Activated naive CD8-positive, alpha-beta T cell treated with anti-CD3 and anti-CD28 coated beads, Interleukin-2, amount 50 U/mL, for 16 hours (primary cell): ENCODE results near the gene NPFF.

Experiments
- DNase-seq: peaks from one replicate; pipeline ENCODE4 v3.0.0-alpha.2; 2020; ENCODE audit warnings: low read depth, low spot score

NPFF gene

DNA sequence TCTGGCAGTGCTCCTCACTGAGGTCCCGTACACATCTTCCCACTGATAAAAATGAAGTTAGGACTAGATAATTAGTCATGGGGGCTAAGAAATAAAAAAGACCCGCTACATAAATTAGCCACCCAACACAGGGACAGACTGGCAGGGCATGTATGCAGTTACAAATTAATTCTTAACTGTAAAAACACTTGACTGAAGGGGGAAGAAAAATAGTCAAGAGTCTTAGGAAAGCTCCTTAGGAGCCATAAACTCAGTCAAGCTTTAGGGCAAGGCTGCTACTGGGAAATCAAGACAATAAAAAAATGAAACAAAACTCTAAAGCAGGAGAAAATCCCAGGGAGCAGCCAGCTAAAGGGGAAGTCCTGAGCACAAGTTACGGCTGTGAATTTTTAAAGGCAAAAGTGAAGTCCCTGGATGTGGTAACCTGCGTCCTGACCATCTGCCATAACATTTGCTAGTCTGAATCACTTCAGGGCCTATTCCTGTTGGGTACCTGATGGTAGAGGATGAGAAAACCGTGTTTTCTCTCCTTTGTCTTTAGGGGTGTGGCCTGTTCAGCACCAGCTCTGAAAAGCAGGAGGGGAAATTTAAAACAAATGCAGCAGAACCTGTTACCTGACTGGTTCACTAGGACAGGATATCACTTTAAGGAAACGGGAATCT is 7.5 kb upstream of the NPFF start:
- no peak for DNase-seq

DNA sequence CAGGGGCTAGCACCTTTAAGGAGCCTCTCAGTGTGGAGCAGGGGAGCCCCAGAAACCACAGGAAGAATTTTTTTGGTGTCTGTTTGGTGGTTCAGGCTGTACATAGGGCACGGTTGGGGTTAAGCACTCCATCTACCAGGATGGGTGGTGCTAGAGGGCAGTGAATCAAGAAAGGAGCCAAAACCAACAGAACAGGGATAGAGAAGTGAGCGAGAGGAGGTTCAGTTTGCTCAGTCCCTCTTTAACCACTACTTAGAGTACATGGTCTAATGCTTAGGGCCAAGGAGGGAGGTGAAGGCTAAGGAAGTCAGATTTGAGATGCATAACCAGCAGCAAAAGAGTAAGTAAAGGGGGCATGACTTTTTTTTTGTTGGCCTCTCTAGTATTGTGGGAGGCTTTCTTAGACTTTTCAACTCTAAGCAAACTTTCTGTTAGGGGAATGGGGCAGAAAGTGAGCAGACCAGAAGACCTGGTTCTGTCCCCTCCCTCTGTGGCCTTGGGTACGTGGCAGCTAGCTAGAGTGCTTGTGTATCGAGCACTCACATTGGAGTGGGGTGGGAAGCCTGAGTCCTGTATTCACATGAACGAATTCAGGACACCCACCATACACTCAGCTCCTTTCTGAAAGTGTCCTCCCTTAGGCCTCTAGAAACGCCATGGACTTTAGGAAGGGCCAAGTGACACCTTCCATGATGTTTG is 6.6 kb upstream of the NPFF start:
- no peak for DNase-seq

DNA sequence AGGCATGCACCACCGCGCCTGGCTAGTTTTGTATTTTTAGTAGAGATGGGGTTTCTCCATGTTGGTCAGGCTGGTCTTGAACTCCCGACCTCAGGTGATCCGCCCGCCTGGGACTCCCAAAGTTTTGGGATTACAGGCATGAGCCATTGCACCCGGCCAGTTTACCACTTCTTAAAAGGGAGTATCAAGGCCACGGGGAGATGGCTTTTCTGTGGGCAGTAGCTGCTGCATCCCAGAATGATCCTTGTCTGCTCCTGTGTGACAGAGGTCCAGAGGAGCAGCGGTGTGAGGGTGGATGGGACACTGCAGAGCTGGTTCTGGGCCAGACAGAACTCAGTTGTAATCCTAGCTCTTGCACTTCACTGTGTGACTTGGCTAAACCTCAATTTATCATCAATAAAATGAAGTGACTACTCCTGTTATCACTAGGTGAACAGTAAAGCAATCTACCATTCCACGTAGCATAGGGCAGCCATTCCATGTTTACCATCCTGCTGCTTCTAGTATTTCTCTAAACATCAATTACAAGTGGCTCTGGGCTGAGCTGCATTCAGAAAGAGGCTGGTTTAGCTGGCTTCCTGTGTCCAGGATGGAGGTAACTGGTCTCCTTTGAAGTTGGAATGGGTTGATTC is 3.0 kb upstream of the NPFF start:
- DNase-seq, result no peak

DNA sequence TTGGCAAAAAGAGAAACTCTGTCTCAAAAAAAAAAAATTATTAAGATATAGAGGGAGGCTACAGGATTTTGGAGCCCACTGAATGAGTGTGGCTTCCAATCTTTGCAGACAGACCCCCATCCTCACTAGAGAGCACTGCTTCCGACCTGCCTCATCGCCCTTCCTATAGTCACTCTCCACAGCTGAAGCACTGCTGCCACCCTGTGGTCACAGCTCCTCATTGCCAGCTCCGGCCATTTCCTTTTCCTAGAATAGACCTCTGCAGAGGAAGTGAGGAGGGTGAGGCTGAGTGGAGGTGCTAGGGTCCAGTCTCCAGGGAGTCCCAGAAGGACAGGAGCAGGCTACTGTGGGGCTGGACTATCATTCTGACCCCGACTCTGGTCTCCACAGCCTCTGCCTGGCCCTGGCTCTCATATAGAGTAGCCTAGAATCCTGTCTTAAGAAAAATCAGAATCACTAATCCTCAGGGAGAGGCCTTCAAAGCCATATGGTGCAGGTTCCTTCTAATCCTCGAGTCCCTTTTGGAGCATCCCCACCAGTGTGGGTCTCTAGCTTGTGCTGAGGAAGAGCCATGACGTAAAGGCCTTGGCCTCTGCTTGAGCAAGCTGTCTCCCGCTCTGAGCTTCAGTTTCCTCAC is 1.4 kb upstream of the NPFF start:
- peak; percentile 60 for DNase-seq

DNA sequence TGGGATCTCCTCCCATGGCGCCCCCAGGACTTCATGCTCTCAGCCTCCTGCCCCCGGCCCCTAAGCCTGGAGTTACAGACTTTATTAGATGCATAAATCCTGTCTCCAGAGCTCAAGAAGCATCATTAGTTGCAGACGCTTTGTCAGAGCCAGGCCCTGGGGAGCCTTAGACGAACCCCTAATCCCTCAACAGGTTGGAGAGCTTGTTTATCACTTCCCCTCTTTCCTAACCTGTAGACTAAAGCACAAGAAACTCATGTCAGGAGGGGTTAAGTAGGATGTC is 260 bp upstream of the NPFF start:
- no peak for DNase-seq

DNA sequence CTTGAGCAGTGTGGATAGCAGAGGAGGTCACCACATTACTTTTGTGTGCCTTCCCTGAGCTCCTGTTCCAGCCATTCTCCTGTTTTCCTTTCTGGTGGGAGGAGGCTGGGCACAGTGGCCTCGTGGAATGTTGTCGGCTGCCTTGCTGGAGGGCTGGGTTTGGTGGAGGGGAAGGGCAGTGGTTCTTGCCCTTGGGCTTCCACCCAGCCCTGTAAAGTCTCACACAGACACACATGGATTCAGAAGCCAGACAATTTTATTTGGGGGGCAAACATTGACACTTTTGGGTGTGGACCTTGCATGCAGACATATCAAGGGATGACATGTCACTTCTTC is 866 bp downstream of the NPFF start:
- no peak for DNase-seq

DNA sequence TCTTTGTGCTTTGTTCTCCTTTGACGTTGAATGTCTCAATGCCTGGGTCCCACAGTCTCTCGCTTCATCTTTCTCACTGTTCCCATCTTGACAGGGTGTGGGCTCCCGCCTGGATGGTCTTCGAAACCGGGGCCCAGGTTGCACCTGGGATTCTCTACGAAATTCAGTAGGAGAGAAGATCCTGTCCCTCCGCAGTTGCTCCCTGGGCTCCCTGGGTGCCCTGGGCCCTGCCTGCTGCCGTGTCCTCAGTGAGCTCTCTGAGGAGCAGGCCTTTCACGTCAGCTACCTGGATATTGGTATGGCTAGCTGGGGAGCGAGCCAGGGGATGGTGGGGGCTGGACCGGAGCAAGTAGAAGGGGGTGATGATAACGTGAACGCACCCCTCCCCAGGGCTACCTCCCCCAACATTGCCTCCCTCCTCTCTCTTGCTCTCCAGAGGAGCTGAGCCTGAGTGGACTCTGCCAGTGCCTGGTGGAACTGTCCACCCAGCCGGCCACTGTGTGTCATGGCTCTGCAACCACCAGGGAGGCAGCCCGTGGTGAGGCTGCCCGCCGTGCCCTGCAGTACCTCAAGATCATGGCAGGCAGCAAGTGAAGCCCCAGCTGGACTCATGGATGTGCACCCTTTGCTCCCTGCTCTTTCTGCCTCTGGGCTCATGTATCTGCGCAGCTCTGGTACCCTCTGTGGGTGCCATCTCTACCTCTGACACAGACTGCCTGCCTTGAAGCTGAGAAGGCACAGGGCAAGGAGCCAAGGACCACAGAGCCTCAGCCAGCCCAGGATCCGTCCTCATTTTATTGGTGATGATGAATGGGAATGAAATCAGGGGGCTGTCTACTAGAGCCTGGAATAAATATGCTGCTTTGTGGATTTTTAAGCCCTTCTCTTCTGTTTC is 1.5 kb downstream of the NPFF start:
- DNase-seq, result no peak

DNA sequence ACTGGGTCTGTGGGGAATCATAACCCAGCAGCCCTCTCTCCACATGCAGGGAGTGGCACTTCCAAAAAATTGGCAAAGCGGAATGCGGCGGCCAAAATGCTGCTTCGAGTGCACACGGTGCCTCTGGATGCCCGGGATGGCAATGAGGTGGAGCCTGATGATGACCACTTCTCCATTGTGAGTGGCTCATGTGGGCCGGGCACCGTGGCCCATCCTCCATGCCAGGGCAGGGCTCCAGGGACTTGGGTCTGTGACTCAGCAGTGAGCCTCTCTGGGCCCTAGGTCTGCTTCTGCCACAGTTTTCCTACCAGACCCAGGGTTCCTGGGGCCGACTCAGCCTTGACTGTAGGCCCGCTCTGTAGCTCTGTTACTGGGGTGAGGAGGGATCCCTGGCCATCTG is 2.2 kb downstream of the NPFF start:
- no peak for DNase-seq

DNA sequence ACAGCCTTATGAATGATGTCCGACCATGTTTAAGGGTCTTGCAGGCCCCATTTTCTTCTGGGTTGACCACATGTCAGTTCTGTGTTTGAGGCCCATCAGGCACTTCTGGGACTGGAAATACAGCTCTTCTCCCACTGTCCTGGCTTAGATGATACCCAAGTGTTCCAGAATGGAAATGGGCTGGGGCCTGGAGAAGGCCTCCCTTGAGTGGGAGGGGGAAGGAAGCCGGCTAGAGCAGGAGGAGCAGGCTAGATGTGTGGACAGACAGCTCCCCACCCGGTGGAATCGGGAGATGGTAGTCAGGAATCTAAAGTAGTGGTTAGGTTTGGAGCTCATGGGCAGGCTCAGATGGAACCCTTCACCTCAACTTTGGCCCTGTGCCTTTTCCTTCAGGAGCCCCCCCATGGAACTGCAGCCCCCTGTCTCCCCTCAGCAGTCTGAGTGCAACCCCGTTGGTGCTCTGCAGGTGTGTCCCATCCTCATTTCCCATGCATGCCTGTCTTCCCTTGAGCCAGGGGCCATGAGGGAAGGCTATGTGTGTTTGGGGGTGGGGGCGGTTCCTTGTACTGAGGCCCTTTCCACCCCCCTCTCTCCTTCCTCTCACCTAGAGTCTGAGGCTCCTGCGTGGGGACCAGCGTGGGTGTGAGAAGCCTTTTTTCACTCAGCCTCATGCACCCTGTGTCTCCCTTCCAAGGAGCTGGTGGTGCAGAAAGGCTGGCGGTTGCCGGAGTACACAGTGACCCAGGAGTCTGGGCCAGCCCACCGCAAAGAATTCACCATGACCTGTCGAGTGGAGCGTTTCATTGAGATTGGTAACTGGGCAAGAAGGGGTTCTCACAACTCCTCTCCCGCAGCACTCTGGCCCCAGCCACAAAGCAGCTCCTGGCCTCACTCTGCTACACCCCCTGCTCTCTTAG is 3.0 kb downstream of the NPFF start:
- DNase-seq, result no peak

DNA sequence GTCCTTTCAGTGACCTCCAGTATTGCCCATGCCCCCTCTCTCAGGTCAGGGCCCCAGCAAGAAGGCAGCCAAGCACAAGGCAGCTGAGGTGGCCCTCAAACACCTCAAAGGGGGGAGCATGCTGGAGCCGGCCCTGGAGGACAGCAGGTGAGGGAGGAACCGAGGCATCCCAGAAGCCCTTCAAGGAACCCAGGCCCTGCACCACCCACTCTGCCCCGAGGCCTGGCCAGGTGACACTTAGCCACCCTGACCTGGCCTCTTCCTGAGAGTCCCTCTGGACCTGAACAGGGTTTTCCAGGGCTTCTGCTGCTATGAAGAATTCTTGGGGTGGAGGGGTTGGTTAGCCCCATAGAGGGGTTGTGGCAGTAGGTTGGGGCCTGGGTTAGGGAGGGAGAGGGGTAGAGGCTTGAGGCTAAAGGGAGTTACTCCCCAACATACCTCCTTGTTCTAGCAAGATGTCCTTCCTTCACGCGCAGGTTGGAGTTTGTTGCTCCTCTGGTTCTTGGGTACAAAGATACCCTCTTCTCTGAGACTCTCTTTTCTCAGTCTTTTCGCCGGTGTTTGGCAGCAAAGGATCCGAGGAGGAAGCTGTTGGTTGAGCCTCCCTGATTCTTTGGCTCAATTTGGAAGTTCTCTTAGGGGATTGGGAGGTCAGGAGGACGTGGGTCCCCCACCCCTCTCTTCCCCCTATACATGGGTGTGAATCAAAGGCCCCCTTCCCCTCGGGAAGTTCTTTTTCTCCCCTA is 4.1 kb downstream of the NPFF start:
- DNase-seq, result no peak

DNA sequence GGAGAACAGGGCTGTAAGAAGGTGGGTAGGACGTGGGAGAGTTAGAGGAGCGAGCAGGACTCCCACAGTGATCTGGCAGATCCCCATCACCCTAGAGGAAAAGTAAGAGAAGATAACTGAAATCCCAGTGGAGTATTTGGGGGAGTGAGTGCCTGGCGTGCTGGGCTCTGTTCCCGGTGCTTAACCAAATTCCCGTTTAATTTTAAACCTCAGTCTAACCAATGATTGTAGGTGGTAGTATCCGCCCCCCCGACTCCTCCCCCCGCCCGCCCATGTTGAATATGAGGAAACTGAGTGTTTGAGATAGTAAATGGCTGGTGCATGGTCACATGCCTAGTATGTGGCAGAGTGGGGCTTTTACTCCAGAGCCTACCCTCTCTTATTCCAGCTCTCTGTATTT is 5.0 kb downstream of the NPFF start:
- DNase-seq, result no peak

DNA sequence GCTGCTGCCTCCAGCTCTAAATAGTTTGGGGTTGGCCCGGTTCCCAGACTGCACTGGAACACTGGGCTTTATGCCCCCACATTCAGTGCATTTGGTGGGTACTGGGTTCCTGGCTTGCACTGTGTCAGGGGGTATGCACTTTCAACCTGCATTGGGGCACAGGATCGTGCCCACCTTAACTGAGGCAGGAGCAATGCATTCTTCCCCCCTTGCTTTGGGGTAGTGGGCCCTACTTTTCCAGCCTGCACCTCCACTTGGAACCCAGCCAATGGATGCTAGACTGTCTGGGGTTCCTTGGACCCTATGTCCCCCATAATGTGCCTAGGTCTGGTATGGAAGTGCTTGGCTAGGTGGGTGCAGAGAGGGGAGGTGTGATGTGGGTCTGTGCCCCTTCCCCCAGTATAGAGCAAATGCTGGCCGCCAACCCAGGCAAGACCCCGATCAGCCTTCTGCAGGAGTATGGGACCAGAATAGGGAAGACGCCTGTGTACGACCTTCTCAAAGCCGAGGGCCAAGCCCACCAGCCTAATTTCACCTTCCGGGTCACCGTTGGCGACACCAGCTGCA is 5.6 kb downstream of the NPFF start:
- DNase-seq, result no peak

DNA sequence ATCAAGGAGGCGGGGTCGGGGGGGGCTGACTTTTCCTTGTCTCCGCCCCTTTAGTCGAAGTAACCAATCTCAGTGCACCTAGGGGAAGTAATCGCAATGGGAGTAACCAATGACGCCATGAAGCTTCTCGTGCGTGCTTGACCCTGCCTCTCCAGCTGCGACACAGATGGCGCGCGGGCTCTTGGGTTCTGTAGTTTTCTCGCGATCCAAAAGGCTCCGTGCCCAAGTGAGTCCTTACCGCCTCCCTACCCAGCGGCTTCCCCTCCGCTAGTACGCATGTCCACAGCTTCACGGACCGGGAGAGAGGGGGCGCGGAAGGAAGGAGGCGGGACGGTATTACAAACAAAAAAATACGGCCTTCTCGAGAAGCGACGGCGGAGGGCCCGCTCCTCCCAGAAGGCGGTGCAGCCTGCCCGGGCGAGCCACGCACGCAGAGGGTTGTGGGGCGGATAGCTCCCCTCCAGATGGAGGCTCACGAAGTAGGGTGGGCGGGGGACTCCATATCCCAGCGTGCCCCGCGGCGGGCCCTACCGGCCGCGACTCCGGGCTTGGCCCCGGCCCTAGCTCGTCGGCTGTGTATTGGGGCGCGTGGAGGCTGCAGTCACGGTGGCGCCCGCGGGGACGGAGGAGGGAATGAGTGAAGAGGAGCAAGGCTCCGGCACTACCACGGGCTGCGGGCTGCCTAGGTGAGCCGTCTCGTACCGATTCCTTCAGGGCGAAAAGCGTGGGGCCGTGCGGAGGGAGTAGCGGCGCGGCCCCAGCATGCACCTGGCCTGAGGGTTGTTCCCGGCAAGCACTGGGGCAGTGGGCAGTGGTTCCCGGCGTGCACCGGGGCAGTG is 6.3 kb downstream of the NPFF start, which contains the start of gene TARBP2:
Gene TARBP2 (plus strand): TSS at position 508 of the 839 bp plus-strand sequence. CDS start 126 bp downstream, at position 634.
- peak; percentile 91 for DNase-seq

DNA sequence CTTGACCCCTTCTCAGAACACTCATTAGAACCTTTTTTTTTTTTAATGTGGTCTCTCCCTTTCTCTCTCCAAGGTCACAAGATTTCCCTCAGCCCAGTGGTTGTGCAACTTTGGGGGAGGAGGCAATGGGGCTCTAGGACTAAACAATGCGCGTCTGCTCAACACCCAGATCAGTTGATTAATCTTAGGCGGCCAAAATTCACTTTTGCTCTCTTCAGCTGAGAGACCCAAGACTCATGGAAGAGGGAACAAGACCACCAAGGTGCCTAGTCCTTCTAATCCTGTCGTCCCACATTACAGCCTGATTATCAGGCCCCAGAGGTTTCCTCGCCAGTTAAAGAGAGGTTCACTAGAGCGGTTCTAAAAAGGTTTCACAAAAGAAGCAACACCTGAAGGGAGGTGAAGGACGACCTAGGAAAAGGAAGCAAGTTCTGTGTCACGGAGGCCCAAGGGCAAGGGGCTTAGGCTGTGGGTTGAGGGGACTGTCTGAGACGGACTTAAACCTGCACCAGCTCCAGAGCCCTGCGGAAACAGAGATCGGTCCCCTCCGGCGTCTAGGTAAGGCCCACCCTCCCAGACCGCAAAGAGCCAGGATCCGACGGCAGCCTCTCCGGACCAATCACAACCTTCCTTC is 7.0 kb downstream of the NPFF start:
- no peak for DNase-seq

DNA sequence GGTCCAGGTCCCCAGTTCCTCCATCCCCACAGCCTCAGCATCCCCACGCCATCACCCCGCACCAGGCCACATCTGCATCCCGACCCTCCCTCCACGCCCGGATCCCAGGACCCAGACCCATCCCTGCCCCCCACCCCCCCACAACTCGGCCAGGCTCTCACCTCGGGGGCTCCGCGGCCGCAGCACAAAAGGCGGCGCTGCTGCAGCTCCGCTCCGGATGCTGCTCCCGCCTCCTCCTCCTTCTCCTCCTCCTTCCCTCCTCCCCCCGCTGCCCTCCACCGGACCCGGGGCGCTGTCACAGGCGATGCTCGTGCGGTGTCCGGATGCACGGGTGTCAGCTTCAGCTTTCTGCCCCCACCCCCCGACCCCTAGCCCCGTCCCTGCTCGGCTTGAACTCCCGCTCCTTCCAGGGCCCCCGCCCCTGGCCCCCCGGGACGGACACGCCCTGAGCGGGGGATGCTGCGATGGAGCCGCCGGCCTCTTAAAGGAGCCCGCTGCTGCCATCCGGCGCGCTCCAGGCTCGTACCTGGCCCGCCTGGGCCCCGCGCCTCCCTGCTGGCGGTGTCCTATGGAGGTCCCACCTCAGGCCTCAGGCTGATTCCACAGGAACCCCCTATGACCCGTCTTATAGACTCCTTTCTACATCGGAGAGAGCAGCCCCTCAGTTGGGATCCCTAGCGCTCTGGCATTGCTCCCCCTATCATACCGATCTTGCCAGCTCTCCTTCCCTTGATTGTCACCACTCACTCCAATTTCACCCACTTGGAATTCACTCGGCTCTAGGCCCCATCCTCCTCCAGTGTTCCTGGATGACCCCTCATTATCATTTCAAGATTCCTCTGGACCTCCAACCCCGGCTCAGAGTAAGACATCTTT is 7.8 kb downstream of the NPFF start, which contains the start of gene MAP3K12:
Gene MAP3K12 (minus strand): TSS at position 193 of the 876 bp plus-strand sequence. CDS start 12,067 bp downstream, outside the sequence.
- DNase-seq, result peak; percentile 15

DNA sequence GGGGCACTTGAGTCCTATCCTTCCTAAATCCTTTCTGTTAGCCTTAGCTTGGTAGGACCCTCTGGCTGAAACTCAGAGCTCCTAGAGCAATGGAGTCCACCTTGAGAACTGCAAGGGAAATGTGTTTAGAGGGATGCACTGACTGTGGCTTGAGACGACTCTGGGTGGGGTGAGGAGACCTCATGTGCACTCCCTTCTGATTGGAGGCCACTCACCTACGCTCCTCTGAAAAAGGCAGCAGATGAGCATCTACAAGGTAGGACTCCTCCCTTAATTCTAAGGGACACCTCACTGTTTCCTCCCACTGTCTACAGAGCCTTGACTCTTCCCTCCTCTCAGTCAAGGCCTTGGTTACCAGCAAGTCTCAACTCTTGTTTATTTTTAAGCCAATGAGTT is 9.1 kb downstream of the NPFF start:
- no peak for DNase-seq

DNA sequence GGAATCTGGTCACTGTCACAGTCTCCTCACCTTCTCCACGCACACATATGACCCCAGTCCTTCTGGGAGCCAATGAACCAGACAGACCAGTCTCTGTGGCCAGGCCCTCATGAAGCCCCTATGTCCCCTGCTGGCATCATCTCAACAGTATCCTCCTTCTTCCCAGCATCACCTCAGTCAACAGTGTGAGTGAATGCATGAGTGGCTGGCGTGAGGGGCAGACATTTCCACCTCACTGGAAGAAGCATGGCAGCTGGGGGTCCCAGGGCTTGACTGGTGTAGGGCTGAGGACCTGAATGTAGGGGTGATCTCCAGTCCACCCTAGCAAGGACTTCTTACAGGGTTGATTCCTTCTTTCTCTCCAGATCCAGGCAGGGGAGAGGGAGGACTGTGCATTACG is 9.8 kb downstream of the NPFF start:
- DNase-seq, result no peak
